Measurements from ENCODE around the gene NTNG2.
"Not testable (repeated sequence)": the region's sequence is repeated elsewhere in the genome, so short reads cannot be mapped to it uniquely, and the experiment has no call there.

The NTNG2 gene, protein sequence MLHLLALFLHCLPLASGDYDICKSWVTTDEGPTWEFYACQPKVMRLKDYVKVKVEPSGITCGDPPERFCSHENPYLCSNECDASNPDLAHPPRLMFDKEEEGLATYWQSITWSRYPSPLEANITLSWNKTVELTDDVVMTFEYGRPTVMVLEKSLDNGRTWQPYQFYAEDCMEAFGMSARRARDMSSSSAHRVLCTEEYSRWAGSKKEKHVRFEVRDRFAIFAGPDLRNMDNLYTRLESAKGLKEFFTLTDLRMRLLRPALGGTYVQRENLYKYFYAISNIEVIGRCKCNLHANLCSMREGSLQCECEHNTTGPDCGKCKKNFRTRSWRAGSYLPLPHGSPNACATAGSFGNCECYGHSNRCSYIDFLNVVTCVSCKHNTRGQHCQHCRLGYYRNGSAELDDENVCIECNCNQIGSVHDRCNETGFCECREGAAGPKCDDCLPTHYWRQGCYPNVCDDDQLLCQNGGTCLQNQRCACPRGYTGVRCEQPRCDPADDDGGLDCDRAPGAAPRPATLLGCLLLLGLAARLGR

GRCh38 chr9:132161743-132162184 lies at the start of gene NTNG2:
NTNG2 (plus strand) TSS chr9:132162058; CDS start chr9:132166832, 4,774 bp downstream.
- DNase-seq (ENCODE audit: low read depth, low spot score): no peak

- peak; percentile 84 for DNase-seq (ENCODE audit: low read depth, low spot score)
Observed at GRCh38 chr9:132114102-132114707, 47.7 kb upstream of the NTNG2 start.

- no peak for DNase-seq (ENCODE audit: low read depth, low spot score)
Observed at GRCh38 chr9:132116583-132116982, 45.3 kb upstream of the NTNG2 start.

- no peak for DNase-seq (ENCODE audit: low read depth, low spot score)
Observed at GRCh38 chr9:132117694-132118093, 44.2 kb upstream of the NTNG2 start.

DNA sequence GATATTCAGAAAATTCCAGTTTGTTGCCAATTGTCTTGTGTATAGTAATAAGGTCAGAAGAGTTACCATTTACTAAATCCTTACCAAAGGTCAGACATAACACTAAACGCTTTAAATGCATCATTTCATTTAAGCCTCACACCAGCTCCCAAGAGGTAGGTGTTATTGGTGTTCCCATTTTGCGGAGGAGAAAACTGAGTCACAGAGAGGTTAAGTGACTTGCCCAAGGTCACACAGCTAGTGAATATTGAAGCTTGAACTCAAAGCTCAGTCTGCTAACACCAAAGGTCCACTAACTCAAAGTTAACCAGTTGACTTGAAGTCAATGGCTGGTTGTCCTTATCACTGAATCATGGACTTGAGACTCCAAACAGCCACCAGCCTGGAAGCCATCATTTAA lies 40.8 kb upstream of the NTNG2 start:
- no peak for DNase-seq (ENCODE audit: low read depth, low spot score)

DNA sequence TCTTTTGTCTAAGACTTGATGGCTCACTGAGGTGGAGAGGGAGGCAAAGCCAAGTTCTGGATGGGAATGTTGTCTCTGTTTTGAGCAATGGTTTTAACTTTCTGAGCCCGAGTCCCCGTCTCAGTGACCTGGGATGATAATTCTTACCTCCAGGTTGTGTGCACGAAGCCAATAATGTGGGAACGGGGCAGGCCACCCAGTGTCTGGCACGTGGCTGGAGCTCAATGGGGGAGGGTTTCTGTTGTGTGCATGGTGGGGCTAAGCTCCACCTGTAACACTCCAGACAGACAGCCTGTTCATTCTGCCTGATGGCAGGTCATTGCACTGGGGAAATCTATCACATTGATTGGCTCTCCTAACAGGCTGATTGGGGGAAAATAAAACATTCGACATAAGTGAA lies 37.1 kb upstream of the NTNG2 start:
- DNase-seq (ENCODE audit: low read depth, low spot score): no peak

DNA sequence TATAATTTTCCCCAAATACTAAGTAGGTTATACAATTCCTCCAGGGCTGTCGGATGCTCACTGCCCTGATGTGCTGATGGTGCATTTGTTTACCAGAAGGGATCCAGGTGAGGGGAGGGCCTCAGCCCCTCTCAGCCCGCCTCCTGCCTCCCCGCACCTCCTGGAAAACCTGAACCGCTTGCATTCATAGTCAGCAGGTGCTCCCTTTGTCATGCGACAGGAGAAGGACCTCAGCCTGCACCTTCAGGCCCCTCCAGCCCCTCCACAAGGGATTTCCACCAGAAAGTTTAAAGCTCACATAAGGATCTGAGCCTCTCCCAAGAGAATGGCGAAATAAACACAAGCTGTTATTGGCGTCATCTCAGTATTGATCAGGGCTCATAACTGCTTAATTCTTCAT lies 36.5 kb upstream of the NTNG2 start:
- DNase-seq (ENCODE audit: low read depth, low spot score): no peak

GRCh38 chr9:132125944-132126679 lies 35.7 kb upstream of the NTNG2 start:
- no peak for DNase-seq (ENCODE audit: low read depth, low spot score)

DNA sequence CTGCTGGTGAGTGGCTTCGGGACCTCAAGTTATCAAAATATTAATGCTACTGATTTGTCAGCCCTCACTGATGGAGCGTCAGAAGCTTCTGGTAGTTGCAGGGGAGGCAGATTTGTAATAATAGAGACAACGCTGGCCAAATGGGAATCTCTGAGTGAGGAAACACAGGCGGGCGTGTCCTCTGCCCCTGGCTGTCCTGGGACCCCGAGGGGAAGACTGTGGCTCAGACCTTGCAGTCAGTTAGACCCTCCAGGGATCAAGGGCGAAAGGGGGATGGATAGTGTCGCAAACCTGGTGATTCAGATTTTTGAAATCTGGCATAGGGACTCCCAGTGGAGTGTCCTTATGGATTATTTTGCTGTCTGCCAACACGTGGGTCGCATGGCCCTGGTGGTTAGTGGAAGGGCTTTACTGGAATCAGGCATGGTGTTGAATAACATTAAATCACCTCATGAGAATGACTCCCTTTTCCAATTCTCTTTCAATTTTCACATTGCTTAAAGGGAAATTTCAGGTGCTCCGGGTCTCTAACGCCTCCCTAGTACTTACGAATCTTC lies 35.1 kb upstream of the NTNG2 start:
- no peak for DNase-seq (ENCODE audit: low read depth, low spot score)

- DNase-seq (ENCODE audit: low read depth, low spot score): no peak
Observed at GRCh38 chr9:132127888-132128534, 33.8 kb upstream of the NTNG2 start.

DNA sequence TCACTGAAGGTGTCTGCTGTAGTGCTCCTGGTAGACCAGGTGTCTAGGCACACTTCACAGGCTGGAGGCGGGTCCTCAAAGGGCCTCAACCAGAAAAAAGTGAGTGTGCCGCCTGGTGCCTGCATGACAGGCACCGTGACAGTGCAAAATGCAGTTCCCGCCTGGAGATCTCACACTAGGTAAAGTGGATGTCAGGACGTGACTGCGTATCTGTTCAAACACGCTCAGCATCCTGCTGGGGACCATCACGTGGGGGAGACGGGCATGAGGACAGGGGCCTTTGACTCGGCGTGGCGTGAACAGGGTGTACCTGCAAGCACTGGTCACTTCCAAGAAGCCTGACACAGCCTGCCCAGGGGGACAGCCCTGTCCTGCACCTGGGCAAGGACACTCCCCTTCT lies 32.3 kb upstream of the NTNG2 start:
- DNase-seq (ENCODE audit: low read depth, low spot score): no peak

GRCh38 chr9:132134085-132134484 lies 27.8 kb upstream of the NTNG2 start:
- not testable (repeated sequence) for DNase-seq (ENCODE audit: low read depth, low spot score)

DNA sequence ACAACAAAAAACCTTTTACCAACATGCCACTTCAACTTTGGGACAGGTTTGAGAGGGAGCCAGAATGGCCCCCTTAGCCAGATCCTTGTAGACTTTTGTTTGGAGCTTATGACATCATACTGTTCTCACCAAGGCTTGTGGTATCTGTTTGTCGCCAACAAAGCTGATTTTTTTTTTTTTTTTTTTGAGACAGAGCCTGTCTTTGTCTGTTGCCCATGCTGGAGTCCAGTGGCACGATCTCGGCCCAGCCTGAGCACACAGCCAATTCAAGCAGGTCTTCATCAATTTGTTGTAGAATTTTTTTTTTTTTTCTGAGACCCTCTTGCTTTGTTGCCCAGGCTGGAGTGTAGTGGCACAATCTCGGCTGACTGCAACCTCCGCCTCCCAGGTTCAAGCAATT lies 26.4 kb upstream of the NTNG2 start:
- no peak for DNase-seq (ENCODE audit: low read depth, low spot score)

DNA sequence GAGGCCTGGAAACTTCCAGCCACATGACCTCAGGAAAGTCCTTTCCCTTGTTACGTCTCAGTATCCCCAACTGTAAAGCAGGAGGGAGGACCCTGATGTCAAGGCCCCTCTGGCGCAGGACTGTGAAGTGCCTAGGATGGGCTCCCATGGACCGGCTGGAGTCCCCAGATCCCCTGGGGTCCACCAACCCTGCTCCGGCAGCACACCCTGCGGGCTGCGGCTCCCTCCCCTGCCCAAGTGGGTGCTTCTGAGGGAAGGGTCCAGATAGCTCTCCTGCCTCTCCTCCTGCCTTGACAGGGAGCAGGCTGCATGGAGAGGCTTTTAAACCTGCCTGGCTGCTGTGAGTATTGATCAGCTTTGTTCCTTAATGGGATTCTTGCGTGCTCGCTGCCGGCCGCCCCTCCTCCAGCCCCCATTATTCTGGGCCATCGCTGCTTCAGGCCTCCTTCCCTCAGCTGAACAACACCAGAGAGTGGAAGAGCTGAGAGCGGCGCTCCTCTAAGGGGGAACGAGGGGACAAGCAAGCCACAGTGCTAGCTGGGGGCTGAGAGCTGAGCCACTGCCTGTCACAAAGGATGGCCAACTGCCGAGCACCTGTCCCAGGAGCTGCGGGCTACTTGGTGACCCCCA lies 25.6 kb upstream of the NTNG2 start:
- DNase-seq (ENCODE audit: low read depth, low spot score): no peak

DNA sequence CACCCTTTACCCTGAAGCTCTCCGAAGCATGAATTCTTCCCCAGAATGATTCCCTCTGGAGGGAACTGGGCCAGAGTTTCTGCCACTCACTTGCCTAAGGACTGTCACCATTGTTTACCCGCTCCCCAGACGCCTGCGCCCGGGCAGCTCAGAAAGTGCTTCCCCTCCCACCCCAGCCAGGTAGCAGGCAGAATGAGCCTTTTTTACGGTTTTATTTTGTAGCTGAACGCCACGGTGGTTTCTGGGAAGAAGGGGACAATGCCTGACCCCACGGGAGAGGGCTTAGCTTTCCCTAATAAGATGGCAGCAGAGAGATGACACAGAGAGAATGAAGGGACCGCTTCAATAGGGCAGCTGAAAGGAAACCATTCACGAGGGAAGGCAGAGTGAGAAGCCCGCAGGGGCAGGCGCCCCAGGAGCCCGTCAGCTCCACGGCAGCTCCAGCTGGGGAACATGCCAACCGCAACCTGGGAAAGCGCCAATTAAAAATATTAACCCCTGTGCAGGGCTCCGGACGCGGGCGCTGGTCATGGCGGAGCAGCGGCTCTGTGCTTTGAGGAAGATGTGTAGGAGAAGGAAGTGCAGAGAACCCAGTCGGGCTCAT lies 20.4 kb upstream of the NTNG2 start:
- DNase-seq (ENCODE audit: low read depth, low spot score): peak; percentile 51

DNA sequence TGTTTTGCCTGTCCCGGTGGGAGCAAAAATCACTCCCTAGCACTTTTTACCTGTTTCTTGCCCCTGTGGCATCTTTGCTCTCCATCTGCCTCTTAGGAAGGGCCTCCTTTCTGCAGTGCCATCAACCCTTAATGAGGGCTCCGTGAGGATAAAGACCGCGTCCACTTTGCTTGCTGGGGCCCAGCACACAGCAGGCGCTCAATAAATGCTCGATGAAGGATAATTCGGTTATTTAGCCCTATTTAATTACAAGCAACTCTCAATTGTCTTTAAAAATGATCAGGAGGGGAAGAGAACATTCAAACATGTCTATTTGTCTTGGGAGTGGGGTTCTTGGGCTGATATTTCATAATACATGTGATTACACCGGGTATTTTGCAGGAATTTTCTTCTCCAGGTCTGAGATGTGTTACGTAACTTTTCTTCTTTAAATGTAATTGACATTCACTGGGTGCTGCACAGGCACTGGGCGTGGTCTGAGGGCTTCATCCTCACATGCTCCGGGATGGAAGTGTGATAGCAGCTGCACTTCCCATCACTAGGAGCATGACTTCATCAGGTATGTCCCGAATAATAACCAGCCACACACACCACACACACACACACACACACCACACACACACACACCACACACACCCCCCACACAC lies 19.8 kb upstream of the NTNG2 start:
- no peak for DNase-seq (ENCODE audit: low read depth, low spot score)

DNA sequence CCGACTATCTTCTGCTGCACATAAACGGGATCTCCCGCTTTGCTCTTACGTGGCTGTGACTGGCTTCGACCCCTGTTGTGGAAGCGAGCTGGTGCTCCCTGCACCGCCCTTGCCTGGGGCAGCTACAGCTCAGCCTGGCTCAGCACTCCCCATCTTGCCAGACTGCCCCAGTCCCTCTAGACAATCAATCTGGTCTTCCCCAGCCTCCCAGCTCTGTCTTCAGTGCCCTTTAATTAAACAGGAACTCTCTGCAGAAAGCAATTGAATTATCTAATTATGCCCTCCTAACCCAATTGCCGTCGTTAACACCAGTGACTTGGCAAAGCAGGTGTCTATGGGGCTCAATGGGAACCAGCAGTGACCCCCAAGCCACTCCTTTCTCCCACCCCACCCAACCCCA lies 18.9 kb upstream of the NTNG2 start:
- peak; percentile 53 for DNase-seq (ENCODE audit: low read depth, low spot score)

- no peak for DNase-seq (ENCODE audit: low read depth, low spot score)
Observed at GRCh38 chr9:132143359-132143758, 18.5 kb upstream of the NTNG2 start.

DNA sequence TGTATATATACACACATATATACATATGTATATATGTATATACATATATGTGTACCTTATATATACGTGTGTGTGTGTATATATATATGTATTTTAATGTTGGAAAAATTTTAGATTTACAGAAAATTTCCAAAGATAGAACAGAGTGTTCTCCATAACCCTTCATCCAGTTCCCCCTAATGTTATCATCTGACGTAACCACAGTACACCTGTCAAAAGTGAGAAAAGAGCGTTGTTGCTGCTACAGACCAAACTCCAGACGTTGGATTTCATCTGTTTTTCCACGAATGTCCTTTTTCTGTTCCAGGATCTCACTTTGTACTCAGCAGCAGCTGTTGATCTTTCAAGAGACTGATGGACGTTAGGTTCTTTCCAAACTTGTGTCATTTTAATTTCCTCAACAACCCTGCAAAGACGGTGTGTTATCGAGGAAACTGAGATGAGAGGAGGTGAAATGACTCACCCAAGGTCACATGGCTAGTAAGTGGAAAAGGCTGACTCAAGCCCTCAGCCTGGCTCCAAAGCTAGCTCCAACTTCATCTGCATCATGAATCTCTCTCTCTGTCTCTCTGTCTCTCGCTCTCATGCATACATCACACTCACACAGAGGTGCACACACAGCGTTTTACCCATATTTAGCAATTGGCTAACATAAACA lies 17.0 kb upstream of the NTNG2 start:
- DNase-seq (ENCODE audit: low read depth, low spot score): no peak

DNA sequence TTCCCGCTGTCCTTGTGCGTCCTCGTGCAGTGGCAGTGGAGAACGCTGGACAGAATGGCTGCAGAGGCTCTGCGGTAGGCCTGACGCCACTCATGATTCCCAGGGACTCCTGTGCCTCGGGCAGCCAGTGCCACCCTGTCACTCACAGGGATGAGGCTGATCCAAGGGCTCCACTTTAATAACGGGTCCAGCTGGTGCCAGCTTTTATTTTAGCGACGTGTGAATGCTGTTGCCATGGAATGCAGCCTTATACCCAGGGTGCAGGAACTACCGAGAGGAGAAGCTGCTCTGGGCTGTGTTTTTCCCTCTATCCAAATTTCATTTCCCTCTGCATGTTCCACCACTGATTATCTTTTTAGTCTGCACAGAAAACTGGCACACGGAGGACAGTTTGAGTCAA lies 15.8 kb upstream of the NTNG2 start:
- DNase-seq (ENCODE audit: low read depth, low spot score): no peak

All from ELF-1 (cell line).